Measurements from ENCODE around the gene RHBDF2.

RHBDF2 gene

DNA sequence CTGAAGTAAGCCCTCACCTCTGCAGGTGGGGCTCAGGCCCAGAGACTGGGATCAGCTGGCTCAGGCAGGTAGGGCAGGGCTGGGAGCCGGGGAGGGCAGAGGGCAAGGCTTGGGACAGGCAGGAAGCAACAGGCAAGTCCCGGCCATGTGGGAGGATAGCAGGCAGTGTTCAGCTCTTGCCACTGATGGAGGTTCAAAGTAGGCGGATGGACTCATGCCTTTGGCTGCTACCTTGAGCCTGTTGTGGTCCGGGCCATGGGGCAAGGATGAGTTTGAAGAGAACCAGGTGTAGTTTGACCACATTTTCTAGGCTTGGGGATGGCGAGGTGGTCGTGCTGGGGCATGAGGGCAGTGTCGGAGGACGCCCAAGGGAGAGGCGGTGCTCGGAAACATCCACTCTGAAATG is 41.3 kb upstream of the RHBDF2 start:
- TF ChIP-seq ZNF274 (IDR thresholded peaks at IDR 0.05; ENCODE audit: low read depth, low read length) (no peak), SUZ12 (IDR thresholded peaks at IDR 0.05; ENCODE audit: extremely low read depth, insufficient read depth, insufficient read length) (no peak), YY1 (IDR thresholded peaks at IDR 0.05; ENCODE audit: insufficient read depth, insufficient read length) (no peak)
- Histone ChIP-seq H3K27me3 (ENCODE audit: insufficient read depth, insufficient read length) (peaks cover 22% of the 10 kb centered on the region), H3K4me3 (ENCODE audit: insufficient read length, low read depth) (no peak overlapping the region), H3K4me1 (ENCODE audit: insufficient read depth, insufficient read length) (peaks cover 33% of the 10 kb centered on the region), H3K9me3 (ENCODE audit: insufficient read depth, low read length) (no peaks in the 10 kb centered on the region), H3K9ac (ENCODE audit: insufficient read length, low read depth) (no peak overlapping the region), H3K36me3 (ENCODE audit: insufficient read depth, insufficient read length, low read length) (no peaks in the 10 kb centered on the region)
- no peak for DNase-seq (ENCODE audit: low read depth, low spot score)

GRCh38 chr17:76541739-76542454 is 40.7 kb upstream of the RHBDF2 start:
- Histone ChIP-seq H3K9me3 (ENCODE audit: insufficient read depth, low read length) (no peaks in the 10 kb centered on the region), H3K4me3 (ENCODE audit: insufficient read length, low read depth) (no peak overlapping the region), H3K4me1 (ENCODE audit: insufficient read depth, insufficient read length) (peaks cover 32% of the 10 kb centered on the region), H3K27me3 (ENCODE audit: insufficient read depth, insufficient read length) (peaks cover 26% of the 10 kb centered on the region), H3K36me3 (ENCODE audit: insufficient read depth, insufficient read length, low read length) (no peaks in the 10 kb centered on the region), H3K9ac (ENCODE audit: insufficient read length, low read depth) (no peak overlapping the region)
- DNase-seq (ENCODE audit: low read depth, low spot score), result no peak
- TF ChIP-seq YY1 (IDR thresholded peaks at IDR 0.05; ENCODE audit: insufficient read depth, insufficient read length), result no peak
- TF ChIP-seq SUZ12 (IDR thresholded peaks at IDR 0.05; ENCODE audit: extremely low read depth, insufficient read depth, insufficient read length), result no peak
- TF ChIP-seq ZNF274 (IDR thresholded peaks at IDR 0.05; ENCODE audit: low read depth, low read length), result no peak

GRCh38 chr17:76540381-76541300 is 39.4 kb upstream of the RHBDF2 start:
- peak; percentile 87 for DNase-seq (ENCODE audit: low read depth, low spot score)
- H3K27me3 ChIP-seq (ENCODE audit: insufficient read depth, insufficient read length), result peaks cover 36% of the 10 kb centered on the region
- peaks cover 32% of the 10 kb centered on the region for H3K4me1 ChIP-seq (ENCODE audit: insufficient read depth, insufficient read length)
- no peak for TF ChIP-seq SUZ12 (IDR thresholded peaks at IDR 0.05; ENCODE audit: extremely low read depth, insufficient read depth, insufficient read length)
- peak overlapping the region; percentile 19 for H3K4me3 ChIP-seq (ENCODE audit: insufficient read length, low read depth)
- peak overlapping the region; percentile 76 for H3K9ac ChIP-seq (ENCODE audit: insufficient read length, low read depth)
- H3K9me3 ChIP-seq (ENCODE audit: insufficient read depth, low read length), result no peaks in the 10 kb centered on the region
- H3K36me3 ChIP-seq (ENCODE audit: insufficient read depth, insufficient read length, low read length), result no peaks in the 10 kb centered on the region

- Histone ChIP-seq H3K4me1 (ENCODE audit: insufficient read depth, insufficient read length) (peaks cover 39% of the 10 kb centered on the region), H3K4me3 (ENCODE audit: insufficient read length, low read depth) (peak within 1 kb of the TSS; percentile 19), H3K9me3 (ENCODE audit: insufficient read depth, low read length) (no peaks in the 10 kb centered on the region), H3K27me3 (ENCODE audit: insufficient read depth, insufficient read length) (peaks cover 36% of the 10 kb centered on the region), H3K9ac (ENCODE audit: insufficient read length, low read depth) (peak within 1 kb of the TSS; percentile 76), H3K36me3 (ENCODE audit: insufficient read depth, insufficient read length, low read length) (no peaks in the 10 kb centered on the region)
- no peak for DNase-seq (ENCODE audit: low read depth, low spot score)
- TF ChIP-seq YY1 (IDR thresholded peaks at IDR 0.05; ENCODE audit: insufficient read depth, insufficient read length) (no peak), ZNF274 (IDR thresholded peaks at IDR 0.05; ENCODE audit: low read depth, low read length) (no peak), SUZ12 (IDR thresholded peaks at IDR 0.05; ENCODE audit: extremely low read depth, insufficient read depth, insufficient read length) (no peak)
These were observed 38.5 kb upstream of the RHBDF2 start, which contains the start of gene PRCD for GRCh38 chr17:76539631-76540271. Gene PRCD (plus strand): TSS chr17:76540044. CDS start chr17:76540142, 98 bp downstream.

DNA sequence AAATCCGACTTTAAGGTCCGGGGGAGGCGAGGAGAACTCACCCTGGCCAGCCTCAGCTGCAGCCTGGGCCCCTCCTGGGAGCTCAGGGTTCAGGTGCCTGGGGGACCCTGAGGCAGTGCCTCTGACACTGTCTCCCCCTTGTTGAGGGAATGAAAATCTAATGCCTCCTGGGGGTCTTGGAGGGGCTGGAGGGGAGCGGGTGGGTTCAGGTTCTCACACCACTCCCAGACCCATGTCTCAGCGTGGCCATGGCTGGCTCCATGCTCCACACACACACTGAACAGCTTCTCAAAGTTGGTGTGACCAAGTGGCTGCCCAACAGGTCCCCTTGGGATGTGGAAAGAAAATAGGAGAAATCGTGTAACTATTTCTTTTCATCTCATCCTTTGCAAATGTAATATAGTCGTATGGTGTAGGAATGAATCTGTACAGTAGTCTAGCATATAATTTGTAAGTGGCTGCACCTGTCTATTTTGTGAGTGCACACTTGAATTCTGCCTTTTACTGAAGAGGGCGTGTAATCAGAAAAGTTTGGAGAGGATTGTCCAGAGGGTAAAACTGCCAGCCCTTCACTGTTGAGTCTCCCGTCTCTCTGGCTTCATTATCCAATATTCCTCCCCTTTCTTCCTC is 37.8 kb upstream of the RHBDF2 start:
- DNase-seq (ENCODE audit: low read depth, low spot score), result no peak
- H3K27me3 ChIP-seq (ENCODE audit: insufficient read depth, insufficient read length), result peaks cover 36% of the 10 kb centered on the region

DNA sequence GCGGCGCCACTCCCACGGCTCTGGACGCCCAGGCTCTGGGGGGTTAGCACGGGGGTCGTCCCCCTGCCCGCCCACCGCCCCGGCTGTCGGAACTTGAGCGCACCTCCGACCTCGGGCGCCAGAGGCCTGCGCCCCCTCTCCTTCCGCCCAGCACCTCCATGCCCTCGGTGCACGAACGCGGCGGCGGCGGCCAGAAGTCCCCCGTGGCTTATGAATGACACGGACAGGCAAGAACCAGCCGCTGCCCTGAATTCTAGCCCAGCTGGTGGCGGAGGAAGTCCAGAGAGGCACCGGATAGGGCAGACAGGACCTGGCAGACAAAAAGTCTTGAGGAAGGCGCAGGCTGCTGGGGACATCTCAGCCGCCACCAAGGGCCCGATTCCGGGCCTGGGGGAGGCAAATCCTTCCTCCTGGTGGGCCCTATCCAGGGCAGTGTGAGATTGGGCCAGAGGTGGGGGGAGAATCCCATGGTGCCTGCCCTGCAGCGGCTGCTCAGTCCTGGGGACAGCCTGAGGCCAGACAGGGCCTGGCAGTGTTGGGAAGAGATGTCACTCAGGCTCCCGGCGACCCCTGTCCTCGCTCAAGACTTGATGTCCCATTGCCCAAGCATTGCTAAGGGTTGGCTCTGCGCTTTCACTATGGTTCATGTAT is 37.2 kb upstream of the RHBDF2 start:
- no peak for DNase-seq (ENCODE audit: low read depth, low spot score)
- Histone ChIP-seq H3K9me3 (ENCODE audit: insufficient read depth, low read length) (no peaks in the 10 kb centered on the region), H3K9ac (ENCODE audit: insufficient read length, low read depth) (peak overlapping the region; percentile 85), H3K4me1 (ENCODE audit: insufficient read depth, insufficient read length) (peaks cover 36% of the 10 kb centered on the region), H3K27me3 (ENCODE audit: insufficient read depth, insufficient read length) (peaks cover 36% of the 10 kb centered on the region), H3K36me3 (ENCODE audit: insufficient read depth, insufficient read length, low read length) (no peaks in the 10 kb centered on the region), H3K4me3 (ENCODE audit: insufficient read length, low read depth) (peak overlapping the region; percentile 65)
- TF ChIP-seq SUZ12 (IDR thresholded peaks at IDR 0.05; ENCODE audit: extremely low read depth, insufficient read depth, insufficient read length) (no peak), YY1 (IDR thresholded peaks at IDR 0.05; ENCODE audit: insufficient read depth, insufficient read length) (no peak)

More for the DNA sequence above, 37.8 kb upstream of the RHBDF2 start:
- Histone ChIP-seq H3K9ac (ENCODE audit: insufficient read length, low read depth) (peak overlapping the region; percentile 85), H3K4me1 (ENCODE audit: insufficient read depth, insufficient read length) (peaks cover 36% of the 10 kb centered on the region), H3K9me3 (ENCODE audit: insufficient read depth, low read length) (no peaks in the 10 kb centered on the region), H3K36me3 (ENCODE audit: insufficient read depth, insufficient read length, low read length) (no peaks in the 10 kb centered on the region), H3K4me3 (ENCODE audit: insufficient read length, low read depth) (no peak overlapping the region)
- TF ChIP-seq ZNF274 (IDR thresholded peaks at IDR 0.05; ENCODE audit: low read depth, low read length) (no peak), YY1 (IDR thresholded peaks at IDR 0.05; ENCODE audit: insufficient read depth, insufficient read length) (no peak), SUZ12 (IDR thresholded peaks at IDR 0.05; ENCODE audit: extremely low read depth, insufficient read depth, insufficient read length) (no peak)
